Prostate gland (tissue), 2 donors: ENCODE results near the gene IL1RAPL2.

Source experiments
- CTCF ChIP-seq, 4 experiments: fragments of 200-600 bp in 2 of 4; fragments of 450-650 bp in 2 of 4; sonication (generic) in 2 of 4; IDR thresholded peaks; 1 replicate in 3 of 4; 2 replicates in 1 of 4; pipeline ENCODE4 v1.5.1; 2016 to 2019; ENCODE audit warnings: antibody characterized with exemption in 4 of 4, mild to moderate bottlenecking in 2 of 4, moderate library complexity in 2 of 4
- POLR2A ChIP-seq: fragments of 450-650 bp; IDR thresholded peaks from one replicate; pipeline ENCODE4 v1.6.1; 2016; ENCODE audit warnings: antibody characterized with exemption, mild to moderate bottlenecking
- POLR2AphosphoS5 ChIP-seq: sonication (generic); formaldehyde crosslinking; IDR thresholded peaks from one replicate; pipeline ENCODE4 v1.6.1; 2017; ENCODE audit warnings: antibody characterized with exemption

GRCh38 chrX:105052926-105053325 is 486.9 kb downstream of the IL1RAPL2 start:
- no peak for TF ChIP-seq POLR2A
- no peak for TF ChIP-seq POLR2AphosphoS5
- no peak for TF ChIP-seq CTCF (IDR thresholded peaks at IDR 0.05)
